ENCODE measurements around the gene TBC1D10B. TPM values are rescaled to one million over a fixed set of nuclear protein-coding genes. Genes with fewer than 3 reads are reported as not detected.

The TBC1D10B gene
- total and polyA plus RNA-seq, 12 donors, result 17.0 to 67.7 (median 44.2) TPM

GRCh38 chr16:30409125-30410060, 39.1 kb upstream of the TBC1D10B start:
- H3K9me3 ChIP-seq (replicated peaks in 1 of 3), result no peaks in the 10 kb centered on the region
- DNase-seq, result peak; percentile 91 to 96 (median 93)
- H3K4me1 ChIP-seq (replicated peaks in 1 of 2), result peaks cover 33 to 36% of the 10 kb centered on the region in 2 donors
- WGBS, 4 donors, result 26 to 36% (median 30%) methylated on average over 13 to 15 of the region's 15 CpGs
- H3K36me3 ChIP-seq (replicated peaks in 1 of 2), result no peaks in the 10 kb centered on the region
- TF ChIP-seq POLR2A (IDR thresholded peaks at IDR 0.05), result no peak
- peak; percentile 88 to 95 (median 94) for TF ChIP-seq CTCF (IDR thresholded peaks at IDR 0.05)
- H3K27me3 ChIP-seq, result no peaks in the 10 kb centered on the region
- intact Hi-C loops (cut with DNase I), result loop anchor here in 1 of 2 donors (10.0 kb wide), 2 partner anchors 55 to 305 kb away; no protein-coding TSS in a partner anchor
- H3K27ac ChIP-seq, result peak overlapping the region in 2 of 5 donors; percentile 41 to 92
- no peak overlapping the region for H3K4me3 ChIP-seq

- no peak for TF ChIP-seq CTCF (IDR thresholded peaks at IDR 0.05)
- no peak for TF ChIP-seq POLR2A (IDR thresholded peaks at IDR 0.05)
- Histone ChIP-seq H3K27me3 (no peaks in the 10 kb centered on the region), H3K9me3 (replicated peaks in 1 of 3) (no peaks in the 10 kb centered on the region), H3K27ac (peak overlapping the region; percentile 60 to 92 (median 84)), H3K36me3 (replicated peaks in 1 of 2) (no peaks in the 10 kb centered on the region), H3K4me3 (peak overlapping the region; percentile 22 to 60 (median 54)), H3K4me1 (replicated peaks in 1 of 2) (peaks cover 20 to 36% of the 10 kb centered on the region in 2 donors)
- DNase-seq, result no peak
- 9 to 29% (median 14%) methylated on average over 5 to 19 of the region's 19 CpGs for WGBS, 4 donors
- intact Hi-C loops (cut with DNase I), result loop anchor here in 1 of 2 donors (10.0 kb wide), 2 partner anchors 57 to 303 kb away; no protein-coding TSS in a partner anchor
Observed at GRCh38 chr16:30407804-30408534, 37.7 kb upstream of the TBC1D10B start.

- Histone ChIP-seq H3K4me3 (peak within 1 kb of the TSS; percentile 22 to 60 (median 54)), H3K27ac (peak within 1 kb of the TSS; percentile 60 to 92 (median 84)), H3K27me3 (no peaks in the 10 kb centered on the region), H3K4me1 (replicated peaks in 1 of 2) (peaks cover 18 to 32% of the 10 kb centered on the region in 2 donors), H3K9me3 (replicated peaks in 1 of 3) (no peaks in the 10 kb centered on the region), H3K36me3 (replicated peaks in 1 of 2) (no peaks in the 10 kb centered on the region)
- peak; percentile 93 to 97 (median 96) for DNase-seq
- TF ChIP-seq CTCF (IDR thresholded peaks at IDR 0.05) (peak in 1 of 6 experiments; percentile 2), POLR2A (IDR thresholded peaks at IDR 0.05) (peak; percentile 48 to 72)
- 0 to 1% (median 1%) methylated on average over 7 to 65 of the region's 65 CpGs for WGBS, 4 donors
- intact Hi-C loops (cut with DNase I), result loop anchor here in 1 of 2 donors (10.0 kb wide), 2 partner anchors 58 to 302 kb away; no protein-coding TSS in a partner anchor
Observed at GRCh38 chr16:30407102-30407803, 37.0 kb upstream of the TBC1D10B start, which contains the start of gene ZNF771. TSS of gene ZNF771 (plus strand) at chr16:30407606. CDS start at chr16:30408054, 448 bp downstream.

Data from adrenal gland (tissue), 12 donors.